NOMO-1 treated with DMSO at 0.1 percent for 48 hours (cell line): ENCODE measurements around the gene CRMP1.

ENCODE experiments used
- DNase-seq: peaks from one replicate; lab custom pipeline; 2025; ENCODE audit not compliant: unreplicated experiment; lab: John Stamatoyannopoulos, UW

Gene CRMP1

GRCh38 chr4:5890063-5890727, 2.7 kb downstream of the CRMP1 start:
- DNase-seq = no peak

- no peak for DNase-seq
Observed at GRCh38 chr4:5889002-5889696, 3.7 kb downstream of the CRMP1 start.

GRCh38 chr4:5888222-5889001, 4.5 kb downstream of the CRMP1 start:
- no peak for DNase-seq

- no peak for DNase-seq
Observed at GRCh38 chr4:5887361-5888221, 5.3 kb downstream of the CRMP1 start.

- DNase-seq = no peak
Observed at GRCh38 chr4:5887011-5887360, 5.9 kb downstream of the CRMP1 start.

GRCh38 chr4:5885733-5886132, 7.2 kb downstream of the CRMP1 start:
- DNase-seq = no peak

- no peak for DNase-seq
Observed at GRCh38 chr4:5884796-5885195, 8.1 kb downstream of the CRMP1 start.

DNA sequence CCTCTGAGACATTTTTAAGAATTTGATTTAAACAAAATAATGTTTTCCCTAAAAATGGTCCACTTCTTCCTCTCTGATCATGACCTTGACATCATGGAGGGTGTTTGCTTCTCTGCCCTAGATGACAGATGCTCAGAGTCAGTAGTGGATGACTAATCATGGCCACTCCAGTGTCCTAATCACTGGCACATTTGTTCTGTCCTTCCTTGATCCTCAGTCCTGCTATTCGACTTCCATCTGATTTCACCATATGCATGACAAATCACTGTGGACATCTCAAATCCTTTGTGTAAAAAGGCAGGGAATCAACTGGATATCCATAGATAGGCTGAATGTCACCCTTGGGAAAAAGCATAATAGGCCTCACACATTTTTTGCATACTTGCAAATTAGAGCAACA, 9.0 kb downstream of the CRMP1 start:
- DNase-seq = no peak

- DNase-seq = no peak
Observed at GRCh38 chr4:5882947-5883346, 9.9 kb downstream of the CRMP1 start.

- DNase-seq = no peak
Observed at GRCh38 chr4:5881340-5881739, 11.5 kb downstream of the CRMP1 start.

- no peak for DNase-seq
Observed at GRCh38 chr4:5878359-5878758, 14.5 kb downstream of the CRMP1 start.

DNA sequence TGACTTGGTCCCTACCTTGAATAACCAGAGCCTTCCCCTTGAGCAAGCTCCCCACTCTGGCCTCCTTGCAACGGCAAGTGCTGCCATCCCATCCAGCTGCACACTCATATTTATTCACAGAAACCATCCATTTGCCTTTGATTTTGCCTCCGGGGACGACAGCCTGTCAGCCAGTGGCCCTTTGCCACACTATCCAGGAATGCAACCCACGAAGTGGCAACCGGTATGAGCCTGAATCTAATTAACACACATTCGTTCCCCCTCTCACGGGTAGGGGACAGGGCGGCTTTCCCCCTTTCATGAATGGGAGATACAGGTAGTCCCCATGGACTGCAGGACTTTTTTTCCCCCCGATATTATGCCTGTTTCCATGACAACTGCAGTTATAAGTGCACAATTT, 15.5 kb downstream of the CRMP1 start:
- DNase-seq = no peak

GRCh38 chr4:5874811-5875449, 18.0 kb downstream of the CRMP1 start:
- DNase-seq = no peak

- no peak for DNase-seq
Observed at GRCh38 chr4:5870701-5871100, 22.2 kb downstream of the CRMP1 start.

DNA sequence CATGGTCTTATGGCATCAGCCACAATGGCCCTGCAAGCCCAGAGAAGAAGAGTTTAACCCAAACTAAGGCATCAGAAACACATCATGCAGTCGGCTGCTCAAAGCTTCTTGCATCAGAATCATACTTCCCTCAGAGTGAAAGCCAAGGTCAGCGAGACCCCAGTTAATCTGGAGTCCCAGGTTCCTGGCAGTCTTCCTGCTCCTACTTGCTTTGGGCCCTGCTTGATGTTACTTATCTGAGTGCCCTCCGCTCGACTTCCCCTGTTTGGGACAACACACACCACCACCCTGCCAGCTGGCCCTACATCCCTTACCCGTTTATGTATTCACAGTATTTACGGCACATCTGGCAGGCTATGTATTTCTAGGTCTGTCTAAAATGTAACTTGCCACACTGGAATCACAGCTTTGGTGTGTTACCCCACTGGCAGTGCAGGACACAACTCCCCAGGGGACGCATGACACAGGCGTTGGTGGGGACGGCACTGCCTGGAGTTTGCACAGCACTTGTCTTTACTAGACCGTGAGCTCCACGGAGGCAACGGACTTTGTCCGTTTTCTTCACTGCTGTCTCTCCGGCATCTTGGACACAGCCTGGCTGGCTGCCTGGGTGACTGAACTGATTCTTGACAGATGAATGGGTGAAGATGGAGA, 22.8 kb downstream of the CRMP1 start:
- no peak for DNase-seq

DNA sequence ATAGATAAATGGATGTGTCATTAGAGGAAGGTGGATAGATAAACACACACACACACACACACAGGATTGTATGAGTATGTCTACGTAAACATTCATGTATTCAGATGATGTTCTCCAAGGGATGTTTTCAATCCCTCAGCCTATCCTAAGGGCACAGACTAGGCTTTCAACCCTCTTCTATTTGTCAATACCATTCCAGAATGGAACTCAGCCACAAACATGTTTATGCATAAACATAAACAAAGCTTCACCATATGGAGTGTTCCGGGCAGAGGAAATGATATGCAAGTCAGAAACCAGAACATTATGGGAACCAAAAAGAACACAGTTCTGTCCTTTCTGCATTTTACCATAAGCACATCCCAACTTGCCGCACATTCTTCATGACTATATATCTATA, 25.0 kb downstream of the CRMP1 start:
- no peak for DNase-seq

GRCh38 chr4:5866841-5867813, 25.8 kb downstream of the CRMP1 start:
- DNase-seq = no peak

GRCh38 chr4:5865896-5866599, 26.8 kb downstream of the CRMP1 start:
- no peak for DNase-seq
